A673 (cell line): Measurements from ENCODE around the gene SEBOX. TPM values are rescaled to one million over a fixed set of nuclear protein-coding genes. Genes with fewer than 3 reads are reported as not detected.

ENCODE experiments used
- BruUV-seq: library from RNA; stranded (reverse); fragments of 400-500 nt; replicated peaks from 2 replicates; lab custom pipeline; 2021; lab: Mats Ljungman, UMichigan
- CTCF ChIA-PET: fragments of 300-600 bp; sonication (Branson Sonifier 250); formaldehyde crosslinking; loops from one replicate; lab custom pipeline; 2022; ENCODE audit warnings: antibody characterized with exemption; lab: Charles Lee
- POLR2A ChIA-PET: fragments of 300-600 bp; sonication (Branson Sonifier 250); formaldehyde crosslinking; loops from one replicate; lab custom pipeline; 2022; ENCODE audit warnings: antibody characterized with exemption; ENCODE audit not compliant: low non-redundant PET; lab: Charles Lee
- DNase-seq: peaks from one replicate; pipeline ENCODE4 v3.0.0-alpha.2; 2015; ENCODE audit warnings: low spot score
- H3K27ac ChIP-seq: fragments of 200-600 bp; sonication (generic); 2 replicates; pipeline ENCODE4 v1.5.1; 2016; ENCODE audit warnings: mixed run types, low read depth, mild to moderate bottlenecking, mixed read lengths, antibody characterized with exemption, low read length; ENCODE audit not compliant: poor library complexity, severe bottlenecking
- H3K27me3 ChIP-seq: fragments of 200-600 bp; sonication (generic); replicated peaks from 2 replicates; pipeline ENCODE4 v1.6.1; 2017; ENCODE audit warnings: mixed run types, low read depth, mild to moderate bottlenecking, mixed read lengths, antibody characterized with exemption, low read length; ENCODE audit not compliant: insufficient read depth, poor library complexity
- H3K36me3 ChIP-seq: fragments of 200-600 bp; sonication (generic); 2 replicates; pipeline ENCODE4 v1.6.1; 2016; ENCODE audit warnings: mixed run types, mild to moderate bottlenecking, mixed read lengths, antibody characterized with exemption, low read length; ENCODE audit not compliant: insufficient read depth, poor library complexity, severe bottlenecking
- H3K4me1 ChIP-seq: fragments of 200-600 bp; sonication (generic); 2 replicates; pipeline ENCODE4 v1.6.1; 2017; ENCODE audit warnings: mixed run types, mild to moderate bottlenecking, mixed read lengths, antibody characterized with exemption, low read length; ENCODE audit not compliant: insufficient read depth, poor library complexity, severe bottlenecking
- H3K4me3 ChIP-seq: fragments of 200-600 bp; sonication (generic); 2 replicates; pipeline ENCODE4 v1.5.1; 2016; ENCODE audit warnings: low read depth, mixed run types, mild to moderate bottlenecking, mixed read lengths, low read length; ENCODE audit not compliant: poor library complexity, severe bottlenecking
- H3K9me3 ChIP-seq: fragments of 200-600 bp; sonication (generic); 2 replicates; pipeline ENCODE4 v1.6.1; 2016; ENCODE audit warnings: mixed run types, low read depth, mild to moderate bottlenecking, mixed read lengths, antibody characterized with exemption, low read length; ENCODE audit not compliant: poor library complexity, severe bottlenecking
- EZH2 ChIP-seq: fragments of 200-600 bp; sonication (generic); IDR thresholded peaks from 2 replicates; pipeline ENCODE4 v1.6.1; 2017; ENCODE audit warnings: borderline replicate concordance, low read depth, mild to moderate bottlenecking, mixed read lengths, antibody characterized with exemption, low read length; ENCODE audit not compliant: poor library complexity, severe bottlenecking
- intact Hi-C: fragments of 100-400 bp; cut with micrococcal nuclease; formaldehyde crosslinking; loops from one replicate; pipeline ENCODE4 v1.10.0; 2022; ENCODE audit not compliant: unreplicated experiment
- total RNA-seq: library from RNA; stranded (reverse); gene quantifications from 2 replicates; pipeline ENCODE4 v1.2.3, GENCODE V29; 2021
- TF ChIP-seq, protein P1 (sequence below): fragments of 300-800, 200-600 bp; sonication (generic); conservative IDR thresholded peaks from 2 replicates; pipeline ENCODE4 v1.5.1; 2017; ENCODE audit warnings: low read depth, mild to moderate bottlenecking, antibody characterized with exemption, low read length, moderate library complexity, mixed read lengths

SEBOX gene
- total RNA-seq, 1 experiment from 2014 or later = not detected

DNA sequence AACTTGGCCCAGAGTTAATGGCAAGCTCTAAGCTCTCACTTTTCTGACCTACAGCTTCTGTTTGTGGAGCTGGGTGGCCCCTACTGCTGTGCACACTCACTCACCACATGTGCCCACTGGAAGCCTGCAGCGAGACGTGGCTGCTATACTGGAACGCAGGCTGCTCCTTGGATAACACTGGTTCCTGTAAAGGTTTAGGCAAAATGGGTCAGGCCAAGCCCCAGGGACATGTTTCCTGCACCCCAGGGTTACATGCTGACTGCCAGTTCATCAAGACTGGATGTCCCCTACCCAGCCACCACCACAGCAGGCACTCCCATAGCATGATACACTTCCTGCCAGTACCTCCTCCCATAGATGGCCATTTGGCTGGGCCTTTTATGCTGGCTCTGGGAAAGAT, 16.0 kb downstream of the SEBOX start:
- ChIA-PET CTCF (no interaction called here), POLR2A (no interaction called here)
- no TSS peak for BruUV-seq
- Histone ChIP-seq H3K9me3 (no peaks in the 10 kb centered on the region), H3K36me3 (peaks cover 84% of the 10 kb centered on the region), H3K27ac (no peak overlapping the region), H3K27me3 (no peaks in the 10 kb centered on the region), H3K4me1 (no peaks in the 10 kb centered on the region), H3K4me3 (no peak overlapping the region)
- TF ChIP-seq, protein P1, sequence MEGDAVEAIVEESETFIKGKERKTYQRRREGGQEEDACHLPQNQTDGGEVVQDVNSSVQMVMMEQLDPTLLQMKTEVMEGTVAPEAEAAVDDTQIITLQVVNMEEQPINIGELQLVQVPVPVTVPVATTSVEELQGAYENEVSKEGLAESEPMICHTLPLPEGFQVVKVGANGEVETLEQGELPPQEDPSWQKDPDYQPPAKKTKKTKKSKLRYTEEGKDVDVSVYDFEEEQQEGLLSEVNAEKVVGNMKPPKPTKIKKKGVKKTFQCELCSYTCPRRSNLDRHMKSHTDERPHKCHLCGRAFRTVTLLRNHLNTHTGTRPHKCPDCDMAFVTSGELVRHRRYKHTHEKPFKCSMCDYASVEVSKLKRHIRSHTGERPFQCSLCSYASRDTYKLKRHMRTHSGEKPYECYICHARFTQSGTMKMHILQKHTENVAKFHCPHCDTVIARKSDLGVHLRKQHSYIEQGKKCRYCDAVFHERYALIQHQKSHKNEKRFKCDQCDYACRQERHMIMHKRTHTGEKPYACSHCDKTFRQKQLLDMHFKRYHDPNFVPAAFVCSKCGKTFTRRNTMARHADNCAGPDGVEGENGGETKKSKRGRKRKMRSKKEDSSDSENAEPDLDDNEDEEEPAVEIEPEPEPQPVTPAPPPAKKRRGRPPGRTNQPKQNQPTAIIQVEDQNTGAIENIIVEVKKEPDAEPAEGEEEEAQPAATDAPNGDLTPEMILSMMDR = no peak
- TF ChIP-seq EZH2 = no peak
- DNase-seq = no peak
- intact Hi-C loops = no loop called here

DNA sequence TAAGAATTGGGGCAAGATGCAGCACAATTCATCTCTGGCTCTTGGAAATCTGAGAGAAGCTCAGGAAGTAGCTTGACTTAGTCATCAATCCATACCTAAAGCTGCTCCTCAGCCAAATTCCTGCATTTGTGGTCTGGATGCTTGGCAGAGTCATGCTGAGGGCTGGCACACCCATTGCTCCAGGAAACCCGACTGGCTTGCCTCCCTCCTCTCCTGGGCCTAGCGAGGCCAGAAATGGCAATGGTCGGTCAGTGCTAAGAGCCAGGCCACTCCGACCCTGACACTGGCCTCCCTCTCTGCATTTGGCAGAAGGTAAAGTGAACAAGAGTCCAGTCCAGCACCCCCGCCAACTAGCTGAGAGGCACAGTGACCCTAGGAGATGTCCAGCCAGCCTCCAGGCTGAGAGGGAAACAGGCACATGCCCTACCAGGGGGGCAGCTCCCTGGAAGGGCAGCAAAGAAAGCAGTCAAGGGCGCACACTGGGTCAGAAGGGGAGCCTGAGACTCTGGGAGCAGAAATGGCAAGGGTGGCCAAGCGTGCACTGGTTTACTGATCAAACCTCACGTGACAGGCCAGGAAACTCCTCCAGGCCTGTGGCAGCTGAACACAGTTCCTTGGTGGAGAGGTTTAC, 17.6 kb downstream of the SEBOX start:
- POLR2A ChIA-PET = no interaction called here
- intact Hi-C loops = no loop called here

DNA sequence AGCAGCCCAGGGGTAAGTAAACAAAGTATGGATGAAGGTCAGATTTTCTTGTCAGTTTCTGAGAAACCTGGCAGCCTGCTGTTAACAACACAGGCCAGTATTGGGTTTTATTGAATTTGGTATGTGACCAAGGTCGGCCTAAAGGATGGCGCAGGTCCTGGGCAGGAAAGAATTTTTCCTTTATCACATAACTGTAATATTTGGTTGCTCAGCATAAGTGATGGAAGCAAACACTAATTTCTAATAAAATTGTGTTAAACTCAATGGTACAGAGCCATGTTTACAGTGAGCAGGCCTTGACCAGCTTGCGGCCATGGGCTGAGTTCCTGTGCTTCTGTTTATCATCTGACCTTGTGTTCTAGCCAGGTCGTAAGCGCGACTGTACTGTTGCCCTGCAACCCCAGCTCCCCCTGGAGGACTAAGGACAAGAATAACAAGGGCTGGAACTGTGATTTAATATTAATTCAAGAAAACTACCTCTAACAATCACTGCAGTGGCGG, 18.2 kb downstream of the SEBOX start:
- ChIA-PET CTCF (no interaction called here), POLR2A (no interaction called here)
- Histone ChIP-seq H3K36me3 (peaks cover 80% of the 10 kb centered on the region), H3K4me1 (no peaks in the 10 kb centered on the region), H3K9me3 (no peaks in the 10 kb centered on the region), H3K4me3 (no peak overlapping the region), H3K27ac (no peak overlapping the region), H3K27me3 (no peaks in the 10 kb centered on the region)
- DNase-seq = no peak
- BruUV-seq = no TSS peak
- intact Hi-C loops = no loop called here
- TF ChIP-seq, protein P1 = no peak
- no peak for TF ChIP-seq EZH2

More for the DNA sequence above, 17.6 kb downstream of the SEBOX start:
- no peak overlapping the region for H3K4me3 ChIP-seq
- H3K4me1 ChIP-seq = no peaks in the 10 kb centered on the region
- no peak for DNase-seq
- H3K9me3 ChIP-seq = no peaks in the 10 kb centered on the region
- CTCF ChIA-PET = no interaction called here
- TF ChIP-seq EZH2 = no peak
- TF ChIP-seq, protein P1 = no peak
- no peak overlapping the region for H3K27ac ChIP-seq
- peaks cover 78% of the 10 kb centered on the region for H3K36me3 ChIP-seq
- H3K27me3 ChIP-seq = no peaks in the 10 kb centered on the region
- BruUV-seq = no TSS peak
